NCI-H226 (cell line): ENCODE data around the gene TMEM200C.

ENCODE experiments used
- DNase-seq: peaks from one replicate; pipeline ENCODE4 v3.0.0-alpha.2; 2015

TMEM200C gene

GRCh38 chr18:5895299-5895875 lies at the start of gene TMEM200C:
Gene TMEM200C (minus strand): TSS chr18:5895522. CDS start chr18:5892063, 3,459 bp downstream.
- no peak for DNase-seq

GRCh38 chr18:5944448-5944847 lies 49.1 kb upstream of the TMEM200C start:
- DNase-seq, result no peak

- no peak for DNase-seq
Measured at GRCh38 chr18:5943514-5943913, 48.2 kb upstream of the TMEM200C start.

GRCh38 chr18:5942591-5942990 lies 47.3 kb upstream of the TMEM200C start:
- no peak for DNase-seq

- DNase-seq, result no peak
Measured at GRCh38 chr18:5941890-5942289, 46.6 kb upstream of the TMEM200C start.

- DNase-seq, result no peak
Measured at GRCh38 chr18:5939801-5940667, 44.7 kb upstream of the TMEM200C start.

- DNase-seq, result no peak
Measured at GRCh38 chr18:5937795-5938194, 42.5 kb upstream of the TMEM200C start.

- DNase-seq, result no peak
Measured at GRCh38 chr18:5937121-5937520, 41.8 kb upstream of the TMEM200C start.

- DNase-seq, result no peak
Measured at GRCh38 chr18:5930789-5931188, 35.5 kb upstream of the TMEM200C start.

- DNase-seq, result no peak
Measured at GRCh38 chr18:5918205-5918858, 23.0 kb upstream of the TMEM200C start.

- no peak for DNase-seq
Measured at GRCh38 chr18:5914951-5915350, 19.6 kb upstream of the TMEM200C start.

GRCh38 chr18:5914016-5914415 lies 18.7 kb upstream of the TMEM200C start:
- DNase-seq, result no peak

GRCh38 chr18:5912566-5912965 lies 17.2 kb upstream of the TMEM200C start:
- DNase-seq, result no peak

GRCh38 chr18:5909125-5909524 lies 13.8 kb upstream of the TMEM200C start:
- peak; percentile 7 for DNase-seq

- DNase-seq, result no peak
Measured at GRCh38 chr18:5903386-5903785, 8.1 kb upstream of the TMEM200C start.

- peak; percentile 92 for DNase-seq
Measured at GRCh38 chr18:5900262-5900661, 4.9 kb upstream of the TMEM200C start.

- DNase-seq, result peak; percentile 47
Measured at GRCh38 chr18:5899835-5900234, 4.5 kb upstream of the TMEM200C start.

GRCh38 chr18:5895876-5896740 lies 786 bp upstream of the TMEM200C start:
- no peak for DNase-seq

- no peak for DNase-seq
Measured at GRCh38 chr18:5894611-5895298, 567 bp downstream of the TMEM200C start.

- DNase-seq, result no peak
Measured at GRCh38 chr18:5893956-5894610, 1.2 kb downstream of the TMEM200C start.

- DNase-seq, result no peak
Measured at GRCh38 chr18:5892823-5893431, 2.4 kb downstream of the TMEM200C start.
